ENCODE measurements around the gene LETM1. TPM values are rescaled to one million over a fixed set of nuclear protein-coding genes. Genes with fewer than 3 reads are reported as not detected.

Gene LETM1
- total RNA-seq, 2 donors from 2014 or later = 32.1 to 63.1 TPM

DNA sequence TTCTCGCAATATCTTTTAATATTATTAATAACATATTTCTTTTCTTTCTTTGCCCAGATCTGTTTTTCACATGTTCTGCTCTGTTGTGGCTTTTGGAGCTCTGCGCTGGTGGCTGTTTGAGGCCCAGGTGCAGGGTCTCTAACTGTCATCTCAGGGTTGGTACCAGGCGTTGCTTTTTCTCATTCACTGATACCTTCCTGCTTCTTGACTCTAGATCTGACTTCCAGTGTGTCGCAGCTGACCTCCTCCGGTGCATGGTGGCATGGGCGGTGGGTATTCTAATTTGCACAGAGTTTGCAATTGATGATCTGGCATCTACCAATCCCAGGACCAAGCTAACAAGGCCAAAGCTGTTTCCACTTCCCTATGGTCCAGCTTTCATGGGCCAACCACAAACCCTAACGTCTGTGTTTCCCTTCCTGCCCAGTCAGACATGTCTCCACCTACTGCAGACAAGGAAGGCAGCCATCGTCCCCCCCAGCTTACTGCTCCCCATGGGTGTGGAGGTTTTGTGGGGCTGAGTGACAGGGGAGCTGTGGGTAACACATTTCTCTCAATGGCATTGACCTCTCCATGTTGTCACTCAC is 25.2 kb downstream of the LETM1 start:
- WGBS = 84% methylated on average over 8 of the region's 8 CpGs
- Histone ChIP-seq H3K27me3 (replicated peaks; ENCODE audit: insufficient read depth) (no peaks in the 10 kb centered on the region), H3K36me3 (peaks cover 8 to 20% of the 10 kb centered on the region in 2 donors)

DNA sequence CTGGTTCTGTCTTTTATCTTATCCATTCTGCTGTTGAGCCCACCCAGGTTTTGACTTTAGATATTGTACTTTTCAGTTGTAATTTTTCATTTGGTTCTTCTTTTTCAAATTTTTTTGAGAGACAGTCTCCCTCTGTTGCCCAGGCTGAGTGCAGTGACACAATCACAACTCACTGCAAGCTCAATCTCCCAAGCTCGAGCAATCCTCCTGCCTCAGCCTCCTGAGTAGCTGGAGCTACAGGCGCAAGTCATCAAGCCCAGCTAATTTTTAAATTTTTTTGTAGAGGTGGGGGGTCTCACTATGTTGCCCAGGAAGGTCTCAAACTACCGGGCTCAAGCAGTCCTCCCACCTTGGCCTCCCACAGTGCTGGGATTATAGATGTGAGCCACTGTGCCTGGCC is 25.7 kb downstream of the LETM1 start:
- no peak for DNase-seq (ENCODE audit: low spot score)
- WGBS = 93% methylated on average over 3 of the region's 3 CpGs
- Histone ChIP-seq H3K9me3 (no peaks in the 10 kb centered on the region), H3K4me1 (replicated peaks) (no peaks in the 10 kb centered on the region), H3K27me3 (replicated peaks; ENCODE audit: insufficient read depth) (no peaks in the 10 kb centered on the region), H3K36me3 (peaks cover 6 to 20% of the 10 kb centered on the region in 2 donors), H3K4me3 (no peak overlapping the region), H3K27ac (no peak overlapping the region)
- intact Hi-C loops (cut with DNase I) = no loop called here
- TF ChIP-seq POLR2AphosphoS5 (IDR thresholded peaks at IDR 0.05) (no peak), POLR2A (IDR thresholded peaks at IDR 0.05) (no peak)
- TF ChIP-seq, protein P1, sequence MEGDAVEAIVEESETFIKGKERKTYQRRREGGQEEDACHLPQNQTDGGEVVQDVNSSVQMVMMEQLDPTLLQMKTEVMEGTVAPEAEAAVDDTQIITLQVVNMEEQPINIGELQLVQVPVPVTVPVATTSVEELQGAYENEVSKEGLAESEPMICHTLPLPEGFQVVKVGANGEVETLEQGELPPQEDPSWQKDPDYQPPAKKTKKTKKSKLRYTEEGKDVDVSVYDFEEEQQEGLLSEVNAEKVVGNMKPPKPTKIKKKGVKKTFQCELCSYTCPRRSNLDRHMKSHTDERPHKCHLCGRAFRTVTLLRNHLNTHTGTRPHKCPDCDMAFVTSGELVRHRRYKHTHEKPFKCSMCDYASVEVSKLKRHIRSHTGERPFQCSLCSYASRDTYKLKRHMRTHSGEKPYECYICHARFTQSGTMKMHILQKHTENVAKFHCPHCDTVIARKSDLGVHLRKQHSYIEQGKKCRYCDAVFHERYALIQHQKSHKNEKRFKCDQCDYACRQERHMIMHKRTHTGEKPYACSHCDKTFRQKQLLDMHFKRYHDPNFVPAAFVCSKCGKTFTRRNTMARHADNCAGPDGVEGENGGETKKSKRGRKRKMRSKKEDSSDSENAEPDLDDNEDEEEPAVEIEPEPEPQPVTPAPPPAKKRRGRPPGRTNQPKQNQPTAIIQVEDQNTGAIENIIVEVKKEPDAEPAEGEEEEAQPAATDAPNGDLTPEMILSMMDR (IDR thresholded peaks at IDR 0.05) = no peak

More for the DNA sequence above, 25.2 kb downstream of the LETM1 start:
- Histone ChIP-seq H3K27ac (no peak overlapping the region), H3K4me1 (replicated peaks) (no peaks in the 10 kb centered on the region), H3K9me3 (no peaks in the 10 kb centered on the region), H3K4me3 (no peak overlapping the region)
- no peak for TF ChIP-seq POLR2AphosphoS5 (IDR thresholded peaks at IDR 0.05)
- TF ChIP-seq, protein P1 (IDR thresholded peaks at IDR 0.05) = no peak
- TF ChIP-seq POLR2A (IDR thresholded peaks at IDR 0.05) = no peak
- intact Hi-C loops (cut with DNase I) = no loop called here
- no peak for DNase-seq (ENCODE audit: low spot score)

DNA sequence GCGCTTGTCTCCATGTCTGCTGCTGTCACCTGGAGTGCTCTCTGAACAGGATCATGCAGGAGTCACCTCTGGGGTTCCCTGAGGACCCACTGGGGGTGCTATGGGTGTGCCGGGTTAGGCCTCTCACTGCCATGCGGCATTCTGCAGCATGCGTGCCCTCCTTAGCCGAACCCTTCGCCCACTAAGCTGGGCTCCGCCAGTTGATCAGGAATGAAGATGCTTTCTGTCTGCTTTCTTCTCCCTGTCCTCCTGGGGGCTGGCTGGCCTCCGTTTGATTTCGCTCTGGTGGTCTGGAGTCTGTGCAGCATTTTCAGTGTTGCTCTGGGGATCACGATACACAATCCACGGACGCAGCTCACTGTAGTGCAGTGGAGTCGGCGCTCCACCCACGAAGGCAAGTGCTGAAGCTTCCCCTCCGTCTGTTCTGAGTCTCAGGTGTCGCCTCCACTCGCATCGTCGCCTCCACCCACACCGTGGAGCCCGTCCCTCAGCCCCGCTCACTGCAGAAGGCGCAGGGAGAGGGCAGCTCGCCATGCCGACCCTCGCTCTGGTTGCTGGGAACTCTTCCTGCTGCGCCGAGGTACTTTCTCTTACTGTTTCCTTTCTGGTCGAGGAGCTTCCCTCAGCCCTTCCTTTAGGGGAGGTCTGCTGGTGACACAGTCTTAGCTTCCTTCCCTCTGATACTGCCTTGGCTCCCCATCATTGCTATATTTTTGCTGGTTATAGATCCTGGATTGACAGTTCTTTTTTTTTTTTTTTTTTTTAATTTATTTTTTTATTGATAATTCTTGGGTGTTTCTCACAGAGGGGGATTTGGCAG is 29.2 kb downstream of the LETM1 start:
- Histone ChIP-seq H3K36me3 (peaks cover 4 to 11% of the 10 kb centered on the region in 2 donors), H3K4me3 (no peak overlapping the region), H3K27ac (no peak overlapping the region), H3K27me3 (replicated peaks; ENCODE audit: insufficient read depth) (no peaks in the 10 kb centered on the region), H3K9me3 (no peaks in the 10 kb centered on the region), H3K4me1 (replicated peaks) (no peaks in the 10 kb centered on the region)
- WGBS = 93% methylated on average over 30 of the region's 30 CpGs
- TF ChIP-seq POLR2A (IDR thresholded peaks at IDR 0.05) (no peak), POLR2AphosphoS5 (IDR thresholded peaks at IDR 0.05) (no peak)
- TF ChIP-seq, protein P1 (IDR thresholded peaks at IDR 0.05) = no peak
- intact Hi-C loops (cut with DNase I) = no loop called here
- no peak for DNase-seq (ENCODE audit: low spot score)

DNA sequence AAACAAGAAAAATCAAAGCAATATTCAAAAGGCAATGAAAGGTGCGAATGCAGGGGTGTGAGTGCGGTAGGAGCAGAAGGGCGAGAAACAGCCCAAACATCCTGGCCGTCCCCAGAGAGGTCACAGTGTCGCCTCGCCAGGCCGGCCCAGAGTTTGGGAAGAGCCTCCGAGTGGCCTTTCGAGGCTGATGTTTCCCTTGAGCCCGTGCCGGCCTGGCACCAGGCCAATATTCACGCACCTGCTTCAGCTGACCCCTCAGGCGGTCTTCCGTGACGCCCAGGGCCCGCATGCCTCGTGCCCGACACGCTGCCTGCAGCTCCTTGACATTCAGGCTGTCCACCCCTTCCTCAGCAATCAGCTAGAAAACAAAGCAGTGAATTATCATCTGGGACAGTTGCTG is 30.6 kb downstream of the LETM1 start:
- peaks cover 0 to 4% of the 10 kb centered on the region in 2 donors for H3K36me3 ChIP-seq
- intact Hi-C loops (cut with DNase I) = no loop called here

More for the DNA sequence above, 30.6 kb downstream of the LETM1 start:
- no peak overlapping the region for H3K4me3 ChIP-seq
- WGBS = 85% methylated on average over 19 of the region's 19 CpGs
- no peak for DNase-seq (ENCODE audit: low spot score)
- H3K9me3 ChIP-seq = no peaks in the 10 kb centered on the region
- no peak for TF ChIP-seq POLR2A (IDR thresholded peaks at IDR 0.05)
- TF ChIP-seq, protein P1 (IDR thresholded peaks at IDR 0.05) = no peak
- no peak for TF ChIP-seq POLR2AphosphoS5 (IDR thresholded peaks at IDR 0.05)
- no peaks in the 10 kb centered on the region for H3K27me3 ChIP-seq (replicated peaks; ENCODE audit: insufficient read depth)
- H3K27ac ChIP-seq = no peak overlapping the region
- H3K4me1 ChIP-seq (replicated peaks) = no peaks in the 10 kb centered on the region

Measured in prostate gland (tissue), 2 donors.